Activated CD8-positive, alpha-beta memory T cell treated with anti-CD3 and anti-CD28 coated beads for 1 hour (primary cell): ENCODE results near the gene PLCD1.

Experiments used
- DNase-seq, 2 donors: peaks; one replicate each; pipeline ENCODE4 v3.0.0-alpha.2; 2020; ENCODE audit warnings: low read depth in 1 of 2; ENCODE audit errors: extremely low read depth in 1 of 2

The PLCD1 gene

GRCh38 chr3:38017445-38018295 lies 11.8 kb downstream of the PLCD1 start:
- no peak for DNase-seq

GRCh38 chr3:38016847-38017444 lies 12.5 kb downstream of the PLCD1 start:
- no peak for DNase-seq

GRCh38 chr3:38016410-38016809 lies 13.0 kb downstream of the PLCD1 start:
- no peak for DNase-seq

GRCh38 chr3:38015984-38016383 lies 13.5 kb downstream of the PLCD1 start:
- DNase-seq = no peak

GRCh38 chr3:38015485-38015884 lies 14.0 kb downstream of the PLCD1 start:
- no peak for DNase-seq

- no peak for DNase-seq
Measured at GRCh38 chr3:38011111-38011510, 18.3 kb downstream of the PLCD1 start.

GRCh38 chr3:38009807-38010591 lies 19.4 kb downstream of the PLCD1 start:
- DNase-seq = no peak

- DNase-seq = no peak
Measured at GRCh38 chr3:38008971-38009580, 20.4 kb downstream of the PLCD1 start.

GRCh38 chr3:38008191-38008701 lies 21.2 kb downstream of the PLCD1 start:
- no peak for DNase-seq

GRCh38 chr3:38007754-38008090 lies 21.7 kb downstream of the PLCD1 start:
- DNase-seq = no peak

- no peak for DNase-seq
Measured at GRCh38 chr3:38006445-38006995, 22.9 kb downstream of the PLCD1 start.

GRCh38 chr3:38006031-38006430 lies 23.4 kb downstream of the PLCD1 start:
- no peak for DNase-seq

- DNase-seq = no peak
Measured at GRCh38 chr3:38005076-38006020, 24.1 kb downstream of the PLCD1 start.

GRCh38 chr3:38004415-38005075 lies 24.9 kb downstream of the PLCD1 start:
- DNase-seq = peak in 1 of 2 donors; percentile 33

GRCh38 chr3:38003817-38004414 lies 25.5 kb downstream of the PLCD1 start:
- no peak for DNase-seq

GRCh38 chr3:38003371-38003816 lies 26.0 kb downstream of the PLCD1 start:
- DNase-seq = peak in 1 of 2 donors; percentile 38

GRCh38 chr3:38002940-38003339 lies 26.5 kb downstream of the PLCD1 start:
- no peak for DNase-seq

GRCh38 chr3:38002291-38002876 lies 27.1 kb downstream of the PLCD1 start:
- no peak for DNase-seq
